Stimulated activated effector memory CD8-positive, alpha-beta T cell treated with anti-CD3 and anti-CD28 coated beads, Interleukin-12 subunit alpha, Interleukin-12 subunit beta, amount 100 ng/mL, for 72 hours (primary cell): Measurements from ENCODE around the gene PXT1.
"Not testable (repeated sequence)": the region's sequence is repeated elsewhere in the genome, so short reads cannot be mapped to it uniquely, and the experiment has no call there.

ENCODE experiments used
- ATAC-seq: fragments of 150-1000 bp; cut with Tn5 transposase; 2 replicates; pipeline ENCODE4 v1.10.0; 2021
- DNase-seq, 2 donors: peaks; one replicate each; pipeline ENCODE4 v3.0.0; 2021 to 2022; ENCODE audit warnings: low spot score in 2 of 2
- H3K27ac Mint-ChIP-seq: one replicate; pipeline ENCODE4 v1.8.0; 2022; ENCODE audit warnings: mild to moderate bottlenecking, mixed read lengths
- H3K36me3 Mint-ChIP-seq: one replicate; pipeline ENCODE4 v1.8.0; 2022; ENCODE audit warnings: mild to moderate bottlenecking, mixed read lengths
- H3K4me1 Mint-ChIP-seq: one replicate; pipeline ENCODE4 v1.8.0; 2022; ENCODE audit warnings: mixed read lengths
- H3K4me3 Mint-ChIP-seq: one replicate; pipeline ENCODE4 v1.8.0; 2022; ENCODE audit warnings: mild to moderate bottlenecking, mixed read lengths
- H3K9me3 Mint-ChIP-seq: one replicate; pipeline ENCODE4 v1.8.0; 2022; ENCODE audit warnings: mixed read lengths

The PXT1 gene

DNA sequence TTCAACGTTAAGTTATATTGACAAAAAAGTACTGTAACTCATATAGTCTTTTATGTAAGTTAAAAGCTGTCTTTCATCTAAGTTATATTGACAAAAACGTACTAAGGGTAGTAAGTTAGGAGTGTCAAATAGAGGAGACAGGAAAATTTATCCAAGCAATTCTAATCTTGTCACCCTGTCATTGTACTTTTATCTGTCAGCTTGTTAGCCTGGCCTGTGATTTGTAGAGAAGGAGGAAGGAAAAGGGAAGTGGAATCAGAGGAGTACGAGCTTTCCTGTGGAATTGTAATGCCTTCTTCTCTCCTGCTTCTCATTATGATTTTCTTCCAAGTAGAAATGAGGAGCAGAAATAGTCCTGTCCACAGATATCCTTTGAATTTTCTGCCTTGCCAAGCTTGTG is 19.0 kb upstream of the PXT1 start:
- H3K27ac Mint-ChIP-seq: no peak overlapping the region
- H3K36me3 Mint-ChIP-seq: peaks cover 8% of the 10 kb centered on the region
- H3K9me3 Mint-ChIP-seq: no peaks in the 10 kb centered on the region
- peaks cover 30% of the 10 kb centered on the region for H3K4me1 Mint-ChIP-seq
- ATAC-seq (no peak), DNase-seq (no peak)
- no peak overlapping the region for H3K4me3 Mint-ChIP-seq

DNA sequence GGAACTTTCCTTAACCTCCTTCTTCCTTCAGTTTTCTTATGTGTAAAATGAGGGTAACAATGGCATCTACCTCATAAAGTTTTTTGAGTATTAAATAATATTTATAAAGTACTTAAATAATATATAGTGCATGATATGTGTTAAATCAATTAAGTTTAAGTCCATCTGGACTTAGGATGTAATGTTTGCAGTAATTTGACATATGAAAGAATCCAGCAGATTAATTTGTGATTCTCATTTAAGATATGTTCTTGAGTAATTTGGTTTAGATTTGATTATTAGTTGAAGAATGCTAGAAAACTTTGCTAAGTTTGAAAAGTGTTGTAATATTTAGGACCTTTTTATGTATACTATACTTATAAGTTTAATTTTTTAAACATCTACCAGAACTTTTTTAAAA is 18.3 kb upstream of the PXT1 start:
- DNase-seq: no peak
- H3K36me3 Mint-ChIP-seq: peaks cover 9% of the 10 kb centered on the region
- H3K4me1 Mint-ChIP-seq: peaks cover 30% of the 10 kb centered on the region
- no peak for ATAC-seq
- no peak overlapping the region for H3K27ac Mint-ChIP-seq
- no peaks in the 10 kb centered on the region for H3K9me3 Mint-ChIP-seq
- H3K4me3 Mint-ChIP-seq: no peak overlapping the region

GRCh38 chr6:36459501-36459900 is 16.8 kb upstream of the PXT1 start:
- ATAC-seq (no peak), DNase-seq (no peak)
- peaks cover 14% of the 10 kb centered on the region for H3K36me3 Mint-ChIP-seq
- H3K27ac Mint-ChIP-seq: no peak overlapping the region
- H3K4me3 Mint-ChIP-seq: no peak overlapping the region
- no peaks in the 10 kb centered on the region for H3K9me3 Mint-ChIP-seq
- peaks cover 27% of the 10 kb centered on the region for H3K4me1 Mint-ChIP-seq

GRCh38 chr6:36455486-36456027 is 12.9 kb upstream of the PXT1 start:
- peaks cover 47% of the 10 kb centered on the region for H3K36me3 Mint-ChIP-seq
- ATAC-seq (no peak), DNase-seq (no peak)
- no peak overlapping the region for H3K4me3 Mint-ChIP-seq
- H3K9me3 Mint-ChIP-seq: no peaks in the 10 kb centered on the region
- peaks cover 8% of the 10 kb centered on the region for H3K4me1 Mint-ChIP-seq
- H3K27ac Mint-ChIP-seq: no peak overlapping the region

DNA sequence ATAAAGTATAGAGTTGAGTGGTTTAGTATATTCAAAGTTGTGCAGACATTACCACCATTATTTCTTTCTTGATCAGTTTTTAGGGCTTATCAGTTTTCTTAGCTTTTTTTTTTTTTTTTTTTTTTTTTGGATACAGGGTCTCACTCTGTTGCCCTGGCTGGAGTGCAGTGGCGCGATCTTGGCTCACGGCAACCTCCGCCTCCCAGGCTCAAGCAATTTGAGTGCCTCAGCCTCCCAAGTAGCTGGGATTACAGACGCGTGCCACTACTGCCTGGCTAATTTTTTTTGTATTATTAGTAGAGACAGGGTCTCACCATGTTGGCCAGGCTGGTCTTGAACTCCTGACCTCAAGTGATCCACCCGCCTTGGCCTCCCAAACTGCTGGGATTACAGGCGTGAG is 10.2 kb upstream of the PXT1 start:
- H3K27ac Mint-ChIP-seq, H3K4me1 Mint-ChIP-seq, H3K4me3 Mint-ChIP-seq, DNase-seq, ATAC-seq, H3K9me3 Mint-ChIP-seq: not testable (repeated sequence)
- H3K36me3 Mint-ChIP-seq: peaks cover 61% of the 10 kb centered on the region

GRCh38 chr6:36449173-36449572 is 6.5 kb upstream of the PXT1 start:
- DNase-seq, H3K4me3 Mint-ChIP-seq, H3K27ac Mint-ChIP-seq, H3K9me3 Mint-ChIP-seq, ATAC-seq: not testable (repeated sequence)
- Mint-ChIP-seq H3K4me1 (peaks cover 18% of the 10 kb centered on the region), H3K36me3 (peaks cover 52% of the 10 kb centered on the region)

- no peaks in the 10 kb centered on the region for H3K9me3 Mint-ChIP-seq
- peak overlapping the region; percentile 87 for H3K4me3 Mint-ChIP-seq
- H3K36me3 Mint-ChIP-seq: peaks cover 31% of the 10 kb centered on the region
- ATAC-seq (no peak), DNase-seq (no peak)
- H3K4me1 Mint-ChIP-seq: peaks cover 33% of the 10 kb centered on the region
- H3K27ac Mint-ChIP-seq: peak overlapping the region; percentile 92
Observed at GRCh38 chr6:36445621-36446020, 3.0 kb upstream of the PXT1 start.

GRCh38 chr6:36444470-36444869 is 1.8 kb upstream of the PXT1 start:
- no peak for DNase-seq
- peak overlapping the region; percentile 92 for H3K27ac Mint-ChIP-seq
- H3K36me3 Mint-ChIP-seq: peaks cover 25% of the 10 kb centered on the region
- peaks cover 33% of the 10 kb centered on the region for H3K4me1 Mint-ChIP-seq
- no peaks in the 10 kb centered on the region for H3K9me3 Mint-ChIP-seq
- H3K4me3 Mint-ChIP-seq: peak overlapping the region; percentile 87
- ATAC-seq: no peak

- peak overlapping the region; percentile 87 for H3K4me3 Mint-ChIP-seq
- ATAC-seq: no peak
- peak overlapping the region; percentile 92 for H3K27ac Mint-ChIP-seq
- no peak for DNase-seq
- peaks cover 22% of the 10 kb centered on the region for H3K36me3 Mint-ChIP-seq
- H3K4me1 Mint-ChIP-seq: peaks cover 33% of the 10 kb centered on the region
- no peaks in the 10 kb centered on the region for H3K9me3 Mint-ChIP-seq
Observed at GRCh38 chr6:36443471-36444428, 1.1 kb upstream of the PXT1 start.

- Mint-ChIP-seq H3K4me1 (peaks cover 33% of the 10 kb centered on the region), H3K27ac (peak overlapping the region; percentile 92), H3K9me3 (no peaks in the 10 kb centered on the region), H3K36me3 (peaks cover 17% of the 10 kb centered on the region), H3K4me3 (peak overlapping the region; percentile 87)
- no peak for DNase-seq
- ATAC-seq: no peak
Observed at GRCh38 chr6:36442103-36442670, 467 bp downstream of the PXT1 start.

- Mint-ChIP-seq H3K4me3 (peak overlapping the region; percentile 87), H3K36me3 (peaks cover 17% of the 10 kb centered on the region), H3K27ac (peak overlapping the region; percentile 89), H3K4me1 (peaks cover 33% of the 10 kb centered on the region), H3K9me3 (no peaks in the 10 kb centered on the region)
- ATAC-seq (peak; percentile 92), DNase-seq (peak; percentile 53 to 84)
Observed at GRCh38 chr6:36441307-36441894, 1.3 kb downstream of the PXT1 start.

DNA sequence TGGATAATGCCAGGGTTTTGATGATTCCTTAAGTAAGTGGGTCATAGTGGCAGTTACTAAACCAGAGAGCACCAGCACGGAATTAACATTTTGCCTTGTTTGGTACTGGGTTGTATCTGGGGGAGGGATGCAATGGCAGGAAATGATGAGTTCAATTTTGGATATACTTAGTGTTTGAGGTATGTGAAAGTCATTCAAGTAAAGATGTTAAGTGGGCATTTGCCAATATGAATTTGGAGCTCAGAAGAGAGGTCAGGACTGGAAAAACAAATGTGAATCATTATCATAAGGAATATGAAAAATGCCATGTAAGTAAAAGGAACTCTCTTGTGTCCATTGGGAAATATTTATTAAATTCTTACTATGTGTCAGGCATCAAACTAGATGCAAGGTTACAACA is 6.2 kb downstream of the PXT1 start:
- Mint-ChIP-seq H3K4me1 (peaks cover 13% of the 10 kb centered on the region), H3K4me3 (no peak overlapping the region), H3K36me3 (no peaks in the 10 kb centered on the region), H3K9me3 (no peaks in the 10 kb centered on the region), H3K27ac (peak overlapping the region; percentile 20)
- DNase-seq (no peak), ATAC-seq (peak; percentile 31)

DNA sequence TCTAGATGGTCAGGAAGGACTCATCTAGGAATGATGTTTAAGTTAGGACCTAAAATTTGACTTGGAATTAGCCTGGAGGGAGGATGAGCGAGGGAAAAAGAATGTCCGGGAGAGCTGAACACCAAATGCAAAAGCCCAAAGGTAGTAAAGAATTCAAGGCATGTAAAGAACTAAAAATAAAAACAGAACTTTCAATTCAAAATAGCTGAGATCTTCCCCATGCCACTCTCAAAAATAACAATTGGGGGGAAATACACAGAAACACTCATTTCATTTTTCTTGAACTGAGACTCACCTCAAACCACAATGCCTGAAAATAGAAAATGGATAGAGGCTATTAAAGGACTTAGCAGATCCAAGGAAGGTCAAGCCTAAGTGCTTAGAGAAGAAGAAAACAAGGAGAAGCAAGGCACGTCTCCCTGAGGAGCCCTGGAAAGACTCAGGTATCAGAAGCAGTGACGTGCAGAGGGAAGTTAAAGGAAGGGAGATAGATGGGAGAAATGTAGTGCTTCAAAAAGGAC is 10.4 kb downstream of the PXT1 start:
- peak overlapping the region; percentile 58 for H3K27ac Mint-ChIP-seq

GRCh38 chr6:36431197-36431596 is 11.5 kb downstream of the PXT1 start:
- Mint-ChIP-seq H3K4me3 (no peak overlapping the region), H3K36me3 (no peaks in the 10 kb centered on the region), H3K27ac (no peak overlapping the region), H3K4me1 (peaks cover 6% of the 10 kb centered on the region), H3K9me3 (no peaks in the 10 kb centered on the region)
- DNase-seq (no peak), ATAC-seq (no peak)

More for the DNA sequence above, 10.4 kb downstream of the PXT1 start:
- Mint-ChIP-seq H3K36me3 (no peaks in the 10 kb centered on the region), H3K4me3 (no peak overlapping the region), H3K4me1 (peaks cover 6% of the 10 kb centered on the region), H3K9me3 (no peaks in the 10 kb centered on the region)
- ATAC-seq (no peak), DNase-seq (no peak)

DNA sequence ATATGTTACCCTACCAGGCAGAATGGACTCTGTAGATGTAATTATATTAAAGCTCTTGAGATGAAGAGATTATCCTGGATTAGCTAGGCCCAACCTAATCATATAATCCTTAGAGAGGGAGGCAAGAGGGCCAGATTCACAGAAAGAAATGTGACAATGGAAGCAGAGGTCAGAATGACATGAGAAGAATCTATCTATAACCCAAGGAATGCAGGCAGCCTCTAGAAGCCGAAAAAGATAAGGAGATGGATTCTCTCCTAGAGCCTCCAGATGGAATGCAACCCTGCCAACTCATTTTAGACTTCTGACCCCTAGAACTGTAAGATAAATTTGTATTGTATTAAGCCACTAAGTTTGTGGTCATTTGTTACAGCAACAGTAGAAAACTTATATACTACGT is 12.3 kb downstream of the PXT1 start:
- H3K27ac Mint-ChIP-seq: no peak overlapping the region
- ATAC-seq (no peak), DNase-seq (no peak)
- peaks cover 6% of the 10 kb centered on the region for H3K4me1 Mint-ChIP-seq
- H3K36me3 Mint-ChIP-seq: no peaks in the 10 kb centered on the region
- no peaks in the 10 kb centered on the region for H3K9me3 Mint-ChIP-seq
- no peak overlapping the region for H3K4me3 Mint-ChIP-seq
